Mesothelial cell of epicardium (in vitro differentiated cells): Measurements from ENCODE around the gene CTDSP2. TPM values are rescaled to one million over a fixed set of nuclear protein-coding genes. Genes with fewer than 3 reads are reported as not detected.

Experiments used
- DNase-seq, 2 experiments: peaks; one replicate each; pipeline ENCODE4 v3.0.0; 2021; ENCODE audit warnings: low spot score in 2 of 2; ENCODE audit not compliant: unreplicated experiment in 2 of 2
- H3K27ac Mint-ChIP-seq: 2 replicates; pipeline ENCODE4 v1.8.0; 2021; ENCODE audit warnings: mixed read lengths
- H3K27me3 Mint-ChIP-seq: 2 replicates; pipeline ENCODE4 v1.8.0; 2021; ENCODE audit warnings: low read depth, mixed read lengths
- H3K36me3 Mint-ChIP-seq: 2 replicates; pipeline ENCODE4 v1.8.0; 2021; ENCODE audit warnings: mixed read lengths
- H3K4me1 Mint-ChIP-seq: 2 replicates; pipeline ENCODE4 v1.8.0; 2021; ENCODE audit warnings: mixed read lengths
- H3K4me3 Mint-ChIP-seq: 2 replicates; pipeline ENCODE4 v1.8.0; 2021; ENCODE audit warnings: mild to moderate bottlenecking, moderate library complexity, mixed read lengths
- H3K9me3 Mint-ChIP-seq: 2 replicates; pipeline ENCODE4 v1.8.0; 2021; ENCODE audit warnings: mixed read lengths
- CTCF ChIP-seq: fragments of 200-600 bp; sonication (generic); IDR thresholded peaks from one replicate; pipeline ENCODE4 v1.5.0; 2021; ENCODE audit warnings: antibody characterized with exemption; ENCODE audit not compliant: unreplicated experiment
- total RNA-seq: library from RNA; stranded (reverse); gene quantifications from 3 replicates; pipeline ENCODE4 v1.2.1, GENCODE V29; 2021

Gene CTDSP2
- total RNA-seq, 1 donor from 2014 or later, result 210 TPM

GRCh38 chr12:57893431-57894353 lies 47.2 kb upstream of the CTDSP2 start:
- TF ChIP-seq CTCF, result no peak
- Mint-ChIP-seq H3K9me3 (no peaks in the 10 kb centered on the region), H3K4me3 (peak overlapping the region; percentile 53), H3K27me3 (no peaks in the 10 kb centered on the region), H3K36me3 (no peaks in the 10 kb centered on the region), H3K4me1 (peaks cover 88% of the 10 kb centered on the region), H3K27ac (peak overlapping the region; percentile 100)
- DNase-seq, result peak; percentile 74 to 91

GRCh38 chr12:57892232-57892972 lies 45.9 kb upstream of the CTDSP2 start:
- DNase-seq, result no peak
- Mint-ChIP-seq H3K27ac (peak overlapping the region; percentile 88), H3K27me3 (no peaks in the 10 kb centered on the region), H3K36me3 (no peaks in the 10 kb centered on the region), H3K4me3 (peak overlapping the region; percentile 15), H3K9me3 (no peaks in the 10 kb centered on the region), H3K4me1 (peaks cover 85% of the 10 kb centered on the region)
- no peak for TF ChIP-seq CTCF

GRCh38 chr12:57891542-57892228 lies 45.2 kb upstream of the CTDSP2 start:
- no peaks in the 10 kb centered on the region for H3K36me3 Mint-ChIP-seq
- TF ChIP-seq CTCF, result no peak
- no peaks in the 10 kb centered on the region for H3K9me3 Mint-ChIP-seq
- no peaks in the 10 kb centered on the region for H3K27me3 Mint-ChIP-seq
- H3K4me1 Mint-ChIP-seq, result peaks cover 80% of the 10 kb centered on the region
- H3K27ac Mint-ChIP-seq, result peak overlapping the region; percentile 88
- H3K4me3 Mint-ChIP-seq, result peak overlapping the region; percentile 15
- DNase-seq, result no peak

- Mint-ChIP-seq H3K4me1 (peaks cover 72% of the 10 kb centered on the region), H3K4me3 (no peak overlapping the region), H3K27me3 (no peaks in the 10 kb centered on the region), H3K27ac (peak overlapping the region; percentile 73), H3K36me3 (no peaks in the 10 kb centered on the region), H3K9me3 (no peaks in the 10 kb centered on the region)
- no peak for TF ChIP-seq CTCF
- no peak for DNase-seq
These were observed 43.9 kb upstream of the CTDSP2 start for GRCh38 chr12:57890191-57891115.
